Esophagus muscularis mucosa (tissue), 4 donors: ENCODE data around the gene C2orf66.

ENCODE experiments used
- EP300 ChIP-seq: sonication (generic); formaldehyde crosslinking; IDR thresholded peaks from one replicate; pipeline ENCODE4 v1.6.1; 2017; ENCODE audit warnings: antibody characterized with exemption
- POLR2AphosphoS5 ChIP-seq, 2 donors: sonication (generic); formaldehyde crosslinking; IDR thresholded peaks; one replicate each; pipeline ENCODE4 v1.6.1; 2017; ENCODE audit warnings: antibody characterized with exemption in 2 of 2
- TF ChIP-seq, protein P1 (sequence below), 3 experiments: fragments of 200-600 bp in 2 of 3; fragments of 450-650 bp in 1 of 3; sonication (generic) in 2 of 3; IDR thresholded peaks; one replicate each; pipeline ENCODE4 v1.5.1; 2017 to 2019; ENCODE audit warnings: antibody characterized with exemption in 3 of 3, mild to moderate bottlenecking in 2 of 3, moderate library complexity in 1 of 3

DNA sequence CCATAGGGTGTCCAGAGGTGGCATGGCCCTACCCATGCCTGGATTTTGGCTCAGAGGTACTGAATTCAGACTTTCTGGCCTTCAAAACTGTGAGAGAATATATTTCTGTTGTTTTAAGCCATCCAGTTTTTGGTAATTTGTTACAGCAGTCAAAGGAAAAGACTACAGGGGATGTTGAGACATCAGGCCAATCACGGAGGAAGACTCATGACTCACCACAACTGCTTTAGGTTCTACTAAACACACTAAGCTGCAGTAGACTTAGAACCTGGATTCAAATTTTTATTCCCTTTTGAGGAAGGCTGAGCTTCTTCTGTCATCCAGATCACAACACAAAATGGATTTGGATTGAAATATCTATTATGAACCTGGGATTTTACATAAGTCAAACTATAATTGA, 12.0 kb upstream of the C2orf66 start:
- TF ChIP-seq POLR2AphosphoS5 (IDR thresholded peaks at IDR 0.05), result no peak
- TF ChIP-seq, protein P1, sequence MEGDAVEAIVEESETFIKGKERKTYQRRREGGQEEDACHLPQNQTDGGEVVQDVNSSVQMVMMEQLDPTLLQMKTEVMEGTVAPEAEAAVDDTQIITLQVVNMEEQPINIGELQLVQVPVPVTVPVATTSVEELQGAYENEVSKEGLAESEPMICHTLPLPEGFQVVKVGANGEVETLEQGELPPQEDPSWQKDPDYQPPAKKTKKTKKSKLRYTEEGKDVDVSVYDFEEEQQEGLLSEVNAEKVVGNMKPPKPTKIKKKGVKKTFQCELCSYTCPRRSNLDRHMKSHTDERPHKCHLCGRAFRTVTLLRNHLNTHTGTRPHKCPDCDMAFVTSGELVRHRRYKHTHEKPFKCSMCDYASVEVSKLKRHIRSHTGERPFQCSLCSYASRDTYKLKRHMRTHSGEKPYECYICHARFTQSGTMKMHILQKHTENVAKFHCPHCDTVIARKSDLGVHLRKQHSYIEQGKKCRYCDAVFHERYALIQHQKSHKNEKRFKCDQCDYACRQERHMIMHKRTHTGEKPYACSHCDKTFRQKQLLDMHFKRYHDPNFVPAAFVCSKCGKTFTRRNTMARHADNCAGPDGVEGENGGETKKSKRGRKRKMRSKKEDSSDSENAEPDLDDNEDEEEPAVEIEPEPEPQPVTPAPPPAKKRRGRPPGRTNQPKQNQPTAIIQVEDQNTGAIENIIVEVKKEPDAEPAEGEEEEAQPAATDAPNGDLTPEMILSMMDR (IDR thresholded peaks at IDR 0.05), result no peak
- TF ChIP-seq EP300, result no peak
